HG03460 (cell line): ENCODE measurements around the gene TARDBP.
"Not testable (repeated sequence)": the region's sequence is repeated elsewhere in the genome, so short reads cannot be mapped to it uniquely, and the experiment has no call there.

ENCODE experiments used
- ATAC-seq: cut with Tn5 transposase; IDR thresholded peaks from one replicate; pipeline ENCODE4 v1.9.1; 2021; ENCODE audit not compliant: unreplicated experiment

Gene TARDBP

GRCh38 chr1:10992004-10992403 is 20.4 kb upstream of the TARDBP start:
- ATAC-seq = not testable (repeated sequence)

GRCh38 chr1:10992864-10993263 is 19.6 kb upstream of the TARDBP start:
- no peak for ATAC-seq

DNA sequence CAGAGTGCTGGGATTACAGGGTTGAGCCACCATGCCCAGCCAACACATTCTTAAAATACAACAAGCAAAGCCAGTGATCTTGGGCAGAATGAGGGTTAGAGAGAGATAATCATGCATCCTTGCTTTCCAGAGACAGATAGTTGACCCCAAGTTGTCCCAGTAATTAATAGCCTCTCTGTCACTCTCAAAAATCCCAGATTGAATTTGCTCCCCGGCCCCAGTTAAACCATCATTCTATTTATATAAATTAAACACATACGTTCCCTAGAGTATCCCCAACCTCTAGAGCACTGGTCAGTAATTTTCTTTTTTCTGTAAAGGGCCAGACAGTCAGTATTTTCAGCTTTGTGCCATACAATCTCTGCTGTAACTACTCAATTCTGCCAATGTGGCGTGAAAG is 16.4 kb upstream of the TARDBP start:
- no peak for ATAC-seq

GRCh38 chr1:11000526-11000925 is 11.9 kb upstream of the TARDBP start:
- no peak for ATAC-seq

GRCh38 chr1:11013160-11013531 is 692 bp downstream of the TARDBP start:
- no peak for ATAC-seq

GRCh38 chr1:11019358-11019757 is 6.9 kb downstream of the TARDBP start:
- ATAC-seq = not testable (repeated sequence)

DNA sequence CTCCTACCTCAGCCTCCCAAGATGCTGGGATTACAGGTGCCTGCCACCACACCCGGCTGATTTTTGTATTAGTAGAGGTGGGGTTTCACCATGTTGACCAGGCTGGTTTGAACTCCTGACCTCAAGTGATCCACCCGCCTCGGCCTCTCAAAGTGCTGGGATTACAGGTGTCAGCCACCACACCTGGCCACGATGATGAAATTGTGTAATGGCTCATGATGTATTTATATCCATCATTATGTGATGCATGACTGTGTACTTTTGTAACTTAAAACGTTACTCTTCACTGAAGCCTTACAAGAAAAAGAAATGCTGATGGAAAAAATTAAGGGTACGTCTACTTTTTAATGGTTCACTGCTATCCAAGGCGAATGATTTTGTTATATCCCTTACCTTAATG is 7.5 kb downstream of the TARDBP start:
- ATAC-seq = no peak

- ATAC-seq = no peak
Measured at GRCh38 chr1:11023201-11023600, 10.7 kb downstream of the TARDBP start.

GRCh38 chr1:11024154-11024873 is 11.9 kb downstream of the TARDBP start:
- ATAC-seq = no peak

- ATAC-seq = no peak
Measured at GRCh38 chr1:11024874-11025203, 12.4 kb downstream of the TARDBP start.

DNA sequence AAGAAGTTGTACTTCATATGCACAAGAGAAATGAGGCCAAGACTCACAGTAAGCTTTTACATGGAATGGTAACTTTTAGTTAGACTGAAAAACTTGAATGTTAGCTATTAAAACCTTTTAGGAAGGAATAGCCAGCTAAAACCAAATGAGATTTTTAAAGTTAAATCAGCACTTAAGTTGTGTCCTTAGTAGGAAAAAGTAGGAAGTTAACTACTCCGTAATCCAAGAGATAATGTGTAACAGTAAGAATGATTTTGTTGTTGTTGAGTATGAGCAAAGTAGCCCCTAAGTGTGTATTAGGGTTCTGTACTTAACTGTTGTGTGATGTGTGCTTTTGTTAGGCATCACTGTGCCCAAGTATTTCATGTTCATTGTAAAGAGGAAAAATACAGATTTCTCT is 13.2 kb downstream of the TARDBP start:
- no peak for ATAC-seq

- no peak for ATAC-seq
Measured at GRCh38 chr1:11026052-11026451, 13.6 kb downstream of the TARDBP start.

DNA sequence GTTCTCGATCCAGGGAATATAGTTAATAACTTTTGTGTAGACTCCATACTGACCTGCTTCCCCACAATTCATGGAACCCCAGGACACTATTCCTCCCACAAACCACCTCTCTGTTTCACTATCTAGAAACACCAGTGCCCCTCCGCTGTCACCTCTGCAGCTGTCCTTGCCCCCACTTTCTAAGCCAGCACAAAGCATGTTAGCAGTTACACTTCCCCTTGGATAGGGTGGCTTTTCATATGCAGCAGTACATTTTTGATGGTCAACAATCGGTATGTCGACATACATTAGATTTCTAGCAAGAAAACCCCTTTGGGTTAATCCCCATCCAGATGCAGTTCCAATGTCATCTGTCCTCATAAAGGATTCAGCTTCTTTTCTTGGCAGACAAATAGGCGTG is 14.4 kb downstream of the TARDBP start:
- no peak for ATAC-seq

DNA sequence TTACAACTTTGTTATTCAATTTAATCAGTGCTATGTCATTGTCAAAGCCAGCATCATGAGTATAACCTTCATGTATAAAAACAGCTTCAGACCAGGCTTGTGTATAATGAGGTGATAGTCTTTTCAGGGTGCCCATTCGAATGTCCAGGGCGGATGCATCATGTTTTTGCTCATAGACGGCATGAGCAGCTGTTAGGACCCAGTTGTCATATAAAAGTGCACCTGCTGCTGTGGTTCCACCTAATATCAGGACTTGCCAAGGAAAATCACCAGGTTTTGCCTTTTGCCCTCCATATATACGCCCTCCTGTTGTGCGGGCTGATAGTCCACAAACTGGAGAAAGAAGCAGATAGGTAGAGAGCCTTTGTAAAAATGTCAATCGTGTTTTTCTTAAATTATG is 14.9 kb downstream of the TARDBP start:
- no peak for ATAC-seq

DNA sequence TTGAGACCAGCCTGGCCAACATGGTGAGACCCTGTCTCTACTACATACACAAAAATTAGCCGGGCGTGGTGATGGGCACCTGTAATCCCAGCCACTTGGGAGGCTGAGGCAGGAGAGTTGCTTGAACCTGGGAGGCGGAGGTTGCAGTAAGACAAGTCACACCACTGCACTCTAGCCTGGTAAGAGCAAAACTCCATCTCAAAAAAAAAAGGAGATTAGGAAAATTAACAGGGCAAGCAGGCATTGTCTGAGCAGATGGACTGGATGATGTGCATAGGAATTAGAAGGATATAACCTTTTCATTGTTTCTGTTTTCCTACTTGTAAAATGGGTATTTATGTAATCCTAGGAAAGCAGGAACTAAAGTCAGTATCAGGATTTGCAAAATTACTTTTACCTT is 15.6 kb downstream of the TARDBP start:
- no peak for ATAC-seq

GRCh38 chr1:11030865-11031264 is 18.4 kb downstream of the TARDBP start:
- no peak for ATAC-seq

DNA sequence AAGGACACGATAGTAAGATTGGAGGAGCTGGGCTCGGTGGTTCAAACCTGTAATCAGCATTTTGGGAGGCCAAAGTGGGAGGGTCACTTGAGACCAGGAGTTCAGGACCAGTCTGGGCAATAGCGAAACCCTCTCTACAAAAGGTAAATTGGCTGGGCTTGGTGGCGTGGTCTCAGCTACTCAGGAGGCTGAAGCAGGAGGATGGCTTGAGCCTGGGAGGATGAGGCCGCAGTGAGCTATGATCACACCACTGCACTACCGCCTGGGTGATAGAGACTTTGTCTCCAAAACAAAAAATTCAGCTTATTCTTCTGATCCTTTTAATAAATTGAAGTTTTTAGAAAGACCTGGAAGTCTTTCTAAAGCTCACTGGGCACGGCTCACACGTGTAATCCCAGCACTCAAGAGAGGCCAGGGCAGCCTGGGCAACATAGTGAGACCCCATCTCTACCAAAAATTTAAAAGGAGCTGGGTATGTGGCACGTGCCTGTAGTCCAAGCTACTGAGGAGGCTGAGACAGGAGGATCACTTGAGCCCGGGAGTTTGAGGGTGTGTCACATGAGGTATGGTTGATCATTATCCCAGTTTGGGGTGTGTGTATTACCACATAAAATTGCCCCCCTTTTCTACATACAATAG is 19.3 kb downstream of the TARDBP start:
- ATAC-seq = no peak

DNA sequence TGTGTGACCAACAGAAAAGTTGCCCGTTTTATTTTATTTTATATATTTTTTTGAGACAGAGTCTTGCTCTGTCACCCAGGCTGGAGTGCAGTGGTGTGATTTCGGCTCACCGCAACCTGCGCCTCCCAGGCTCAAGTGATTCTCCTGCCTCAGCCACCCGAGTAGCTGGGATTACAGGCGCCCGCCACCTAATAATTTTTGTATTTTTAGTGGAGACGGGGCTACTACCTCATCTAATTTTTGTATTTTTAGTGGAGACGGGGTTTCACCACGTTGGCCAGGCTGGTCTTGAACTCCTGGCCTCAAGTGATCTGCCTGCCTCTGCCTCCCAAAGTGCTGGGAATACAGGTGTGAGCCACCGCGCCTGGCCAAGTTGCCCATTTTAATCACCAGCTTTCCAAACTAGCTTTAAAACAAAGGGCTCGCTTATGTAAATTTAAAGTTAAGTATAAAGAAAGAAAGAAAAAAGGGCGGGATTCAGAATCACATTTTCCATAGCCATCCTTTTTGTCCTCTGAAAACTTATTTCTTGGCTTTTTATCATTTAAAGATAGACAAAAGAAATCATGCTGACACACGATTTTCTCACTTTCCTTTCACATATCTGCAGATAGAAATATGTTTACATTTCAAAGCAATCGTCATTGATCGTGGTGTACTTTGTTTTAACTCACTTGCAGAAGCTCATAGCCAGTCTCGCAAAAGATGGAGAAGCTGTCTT is 24.7 kb downstream of the TARDBP start:
- ATAC-seq = not testable (repeated sequence)

DNA sequence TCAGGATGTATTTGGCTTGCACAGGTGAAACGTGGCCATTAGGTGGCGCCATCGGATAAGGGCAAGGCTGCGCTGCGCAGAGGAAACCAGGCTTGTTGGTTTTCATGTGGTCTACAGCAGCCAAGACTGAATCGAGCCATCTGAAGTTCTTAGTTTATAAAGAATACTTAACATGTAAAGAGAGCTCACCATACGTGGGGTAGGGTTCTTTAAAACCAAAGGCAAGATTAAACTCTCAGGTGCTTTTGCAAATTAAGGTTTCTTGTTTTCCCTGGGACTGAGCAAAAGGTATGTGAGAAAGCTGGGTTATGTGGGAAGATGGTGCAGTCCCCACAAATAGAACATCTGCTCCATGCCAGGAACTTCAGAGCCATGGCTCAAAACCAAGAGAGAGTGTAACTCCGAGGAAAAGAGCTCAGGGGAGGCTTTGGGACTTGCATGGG is 25.3 kb downstream of the TARDBP start:
- ATAC-seq = no peak

GRCh38 chr1:11039351-11040104 is 27.1 kb downstream of the TARDBP start:
- no peak for ATAC-seq

DNA sequence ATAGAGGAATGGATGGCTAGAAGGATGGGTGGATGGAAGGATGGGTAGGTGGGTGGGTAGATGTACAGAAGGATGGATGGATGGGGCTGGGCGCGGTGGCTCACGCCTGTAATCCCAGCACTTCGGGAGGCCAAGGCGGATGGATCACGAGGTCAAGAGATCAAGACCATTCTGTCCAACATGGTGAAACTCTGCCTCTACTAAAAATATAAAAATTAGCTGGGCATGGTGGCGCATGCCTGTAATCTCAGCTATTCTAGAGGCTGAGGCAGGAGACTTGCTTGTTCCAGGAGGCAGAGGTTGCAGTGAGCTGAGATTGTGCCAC is 27.6 kb downstream of the TARDBP start:
- not testable (repeated sequence) for ATAC-seq

DNA sequence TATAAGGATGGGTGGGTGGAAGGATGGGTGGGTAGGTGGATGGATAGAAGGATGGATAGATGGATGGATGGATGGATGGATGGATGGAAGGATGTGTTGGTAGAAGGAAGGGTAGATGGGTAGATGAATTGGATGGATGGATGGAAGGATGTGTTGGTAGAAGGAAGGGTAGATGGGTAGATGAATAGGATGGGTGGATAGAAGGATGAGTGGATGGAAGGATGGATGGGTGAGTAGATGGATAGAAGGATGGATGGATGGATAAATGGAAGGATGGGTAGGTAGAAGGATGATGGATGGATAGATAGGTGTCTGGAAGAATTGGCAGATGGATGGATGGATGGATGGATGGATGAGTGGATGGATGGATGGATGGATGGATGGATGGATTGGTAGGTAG is 28.6 kb downstream of the TARDBP start:
- no peak for ATAC-seq
